Keratinocyte (primary cell): Measurements from ENCODE around the gene CNN2.

Experiments
- CTCF ChIP-seq, 3 experiments: IDR thresholded peaks in 1 of 3; conservative IDR thresholded peaks in 1 of 3; optimal IDR thresholded peaks in 1 of 3; 2 replicates in 2 of 3; 3 replicates in 1 of 3; pipeline versions ENCODE3 to v1.5.1; 2011; ENCODE audit warnings: low read length in 3 of 3, mild to moderate bottlenecking in 3 of 3, moderate library complexity in 2 of 3, control low read depth in 1 of 3, inconsistent platforms in 1 of 3; ENCODE audit not compliant: insufficient read depth in 2 of 3; ENCODE audit errors: extremely low read depth in 1 of 3
- EZH2 ChIP-seq: IDR thresholded peaks from one replicate; pipeline ENCODE4 v1.6.1; 2012; ENCODE audit warnings: inconsistent platforms, mild to moderate bottlenecking, low read length, moderate library complexity

GRCh38 chr19:996051-996838, 30.2 kb upstream of the CNN2 start:
- TF ChIP-seq CTCF (optimal IDR thresholded peaks at IDR 0.05 in 1 of 3, IDR thresholded peaks at IDR 0.05 in 1 of 3, conservative IDR thresholded peaks at IDR 0.05 in 1 of 3; ENCODE audit: extremely low read depth in 1 of 3, insufficient read depth in 2 of 3, low read length in 3 of 3) (no peak), EZH2 (no peak)
